Measurements from ENCODE around the gene ZSCAN2. TPM values are rescaled to one million over a fixed set of nuclear protein-coding genes. Genes with fewer than 3 reads are reported as not detected.

ZSCAN2 gene
- total and polyA plus RNA-seq, 2 donors from 2014 or later: 10.3 to 11.4 TPM

GRCh38 chr15:84590406-84590805, 10.4 kb upstream of the ZSCAN2 start:
- FAIRE-seq (no peak), DNase-seq (no peak)
- H3K27ac ChIP-seq (ENCODE audit: low read depth in 2 of 2, low read length in 2 of 2): no peak overlapping the region
- TF ChIP-seq CTCF (IDR thresholded peaks at IDR 0.05; ENCODE audit: borderline replicate concordance, extremely low read depth, insufficient read depth): no peak
- H3K36me3 ChIP-seq (ENCODE audit: control insufficient read depth in 2 of 3, insufficient read depth in 3 of 3, low read length in 3 of 3): no peaks in the 10 kb centered on the region
- H3K9me3 ChIP-seq (ENCODE audit: control insufficient read depth in 2 of 3, insufficient read depth in 1 of 3, low read length in 3 of 3): no peaks in the 10 kb centered on the region
- no peak overlapping the region for H3K4me3 ChIP-seq (ENCODE audit: low read length in 3 of 3)
- H3K9ac ChIP-seq (ENCODE audit: low read length in 3 of 3): no peak overlapping the region
- intact Hi-C loops (cut with DNase I): loop anchor here (10.0 kb wide), 1 partner anchor 334 kb away; no protein-coding TSS in a partner anchor
- no peaks in the 10 kb centered on the region for H3K4me1 ChIP-seq (ENCODE audit: control insufficient read depth in 2 of 3, insufficient read depth in 2 of 3, low read depth in 1 of 3, low read length in 3 of 3)
- no peaks in the 10 kb centered on the region for H3K27me3 ChIP-seq (ENCODE audit: control insufficient read depth, insufficient read depth, low read length)

- intact Hi-C loops (cut with DNase I): loop anchor here (10.0 kb wide), 1 partner anchor 333 kb away; no protein-coding TSS in a partner anchor
- TF ChIP-seq CTCF (IDR thresholded peaks at IDR 0.05; ENCODE audit: borderline replicate concordance, extremely low read depth, insufficient read depth): no peak
Measured at GRCh38 chr15:84591815-84592214, 9.0 kb upstream of the ZSCAN2 start.

DNA sequence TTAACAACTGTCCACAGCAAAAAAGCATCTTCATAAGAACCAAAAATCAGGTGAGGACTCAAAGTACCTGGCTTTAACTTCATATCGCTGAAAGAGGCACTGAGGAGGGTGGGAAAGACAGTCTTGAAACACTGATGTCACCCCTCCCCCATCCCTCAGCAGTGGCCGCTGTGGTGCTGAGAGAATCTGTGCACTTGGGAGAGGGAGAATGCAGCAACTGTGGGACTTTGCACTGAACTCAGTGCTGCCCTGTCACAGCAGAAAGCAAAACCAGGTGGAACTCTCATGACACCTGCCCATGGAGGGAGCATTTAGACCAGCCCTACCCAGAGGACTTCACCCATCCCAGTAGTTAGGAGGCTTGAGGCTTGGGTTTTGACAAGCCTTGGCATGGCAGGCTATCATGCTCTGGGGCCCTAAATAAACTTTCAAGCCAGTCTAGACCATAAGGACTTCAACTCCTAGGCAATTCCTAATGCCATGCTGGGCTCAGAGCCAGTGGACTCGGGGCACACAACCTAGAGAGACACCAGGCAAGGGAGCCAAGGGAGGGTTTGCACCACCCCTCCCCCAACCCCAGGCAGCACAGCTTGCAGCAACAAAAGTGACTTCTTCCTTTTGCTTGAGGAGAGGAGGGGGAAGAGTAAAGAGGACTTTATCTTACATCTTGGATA, 6.1 kb upstream of the ZSCAN2 start:
- FAIRE-seq: no peak
- no peak for DNase-seq
- Histone ChIP-seq H3K36me3 (ENCODE audit: control insufficient read depth in 2 of 3, insufficient read depth in 3 of 3, low read length in 3 of 3) (no peaks in the 10 kb centered on the region), H3K4me1 (ENCODE audit: control insufficient read depth in 2 of 3, insufficient read depth in 2 of 3, low read depth in 1 of 3, low read length in 3 of 3) (no peaks in the 10 kb centered on the region), H3K27ac (ENCODE audit: low read depth in 2 of 2, low read length in 2 of 2) (no peak overlapping the region), H3K9ac (ENCODE audit: low read length in 3 of 3) (no peak overlapping the region), H3K27me3 (ENCODE audit: control insufficient read depth, insufficient read depth, low read length) (no peaks in the 10 kb centered on the region), H3K9me3 (ENCODE audit: control insufficient read depth in 2 of 3, insufficient read depth in 1 of 3, low read length in 3 of 3) (no peaks in the 10 kb centered on the region), H3K4me3 (ENCODE audit: low read length in 3 of 3) (no peak overlapping the region)
- intact Hi-C loops (cut with DNase I): loop anchor here (10.0 kb wide), 1 partner anchor 330 kb away; no protein-coding TSS in a partner anchor
- no peak for TF ChIP-seq CTCF (IDR thresholded peaks at IDR 0.05; ENCODE audit: borderline replicate concordance, extremely low read depth, insufficient read depth)

More at GRCh38 chr15:84591815-84592214, 9.0 kb upstream of the ZSCAN2 start:
- no peak overlapping the region for H3K27ac ChIP-seq (ENCODE audit: low read depth in 2 of 2, low read length in 2 of 2)
- H3K9me3 ChIP-seq (ENCODE audit: control insufficient read depth in 2 of 3, insufficient read depth in 1 of 3, low read length in 3 of 3): no peaks in the 10 kb centered on the region
- no peaks in the 10 kb centered on the region for H3K36me3 ChIP-seq (ENCODE audit: control insufficient read depth in 2 of 3, insufficient read depth in 3 of 3, low read length in 3 of 3)
- no peak for FAIRE-seq
- no peaks in the 10 kb centered on the region for H3K4me1 ChIP-seq (ENCODE audit: control insufficient read depth in 2 of 3, insufficient read depth in 2 of 3, low read depth in 1 of 3, low read length in 3 of 3)
- H3K4me3 ChIP-seq (ENCODE audit: low read length in 3 of 3): no peak overlapping the region
- no peak overlapping the region for H3K9ac ChIP-seq (ENCODE audit: low read length in 3 of 3)
- no peaks in the 10 kb centered on the region for H3K27me3 ChIP-seq (ENCODE audit: control insufficient read depth, insufficient read depth, low read length)
- DNase-seq: no peak

Data from kidney (tissue), 14 donors.